C4-2B (cell line): Measurements from ENCODE around the gene RBFOX2.
"Not testable (repeated sequence)": the region's sequence is repeated elsewhere in the genome, so short reads cannot be mapped to it uniquely, and the experiment has no call there.

Experiments used
- H3K27ac ChIP-seq: fragments of 450-650 bp; 2 replicates; pipeline ENCODE4 v1.5.1; 2017
- ZFX ChIP-seq: fragments of 450-650 bp; IDR thresholded peaks from 2 replicates; pipeline ENCODE4 v1.6.1; 2017
- TF ChIP-seq, protein P1 (sequence below): fragments of 450-650 bp; conservative IDR thresholded peaks from 2 replicates; pipeline ENCODE4 v1.5.1; 2017; ENCODE audit warnings: mild to moderate bottlenecking

Gene RBFOX2

DNA sequence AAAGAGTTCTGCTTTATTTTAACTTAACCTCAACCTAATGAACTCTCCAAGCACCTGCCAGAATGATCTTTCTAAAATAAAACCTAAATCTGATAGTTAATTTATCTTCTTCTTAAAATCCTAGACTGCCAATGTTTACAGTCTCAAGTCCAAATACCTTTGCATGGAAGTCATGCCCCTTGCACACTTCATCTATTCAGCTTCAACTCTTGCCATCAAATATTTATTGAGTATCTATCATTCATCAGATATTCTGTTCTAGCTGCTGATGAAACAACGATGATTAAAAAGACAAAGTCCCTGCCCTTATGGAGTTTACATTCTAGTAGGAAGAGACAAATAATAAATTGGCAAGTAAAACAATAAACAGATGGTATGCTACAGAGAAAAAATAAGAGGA lies 209.2 kb downstream of the RBFOX2 start:
- no peak overlapping the region for H3K27ac ChIP-seq
- TF ChIP-seq, protein P1, sequence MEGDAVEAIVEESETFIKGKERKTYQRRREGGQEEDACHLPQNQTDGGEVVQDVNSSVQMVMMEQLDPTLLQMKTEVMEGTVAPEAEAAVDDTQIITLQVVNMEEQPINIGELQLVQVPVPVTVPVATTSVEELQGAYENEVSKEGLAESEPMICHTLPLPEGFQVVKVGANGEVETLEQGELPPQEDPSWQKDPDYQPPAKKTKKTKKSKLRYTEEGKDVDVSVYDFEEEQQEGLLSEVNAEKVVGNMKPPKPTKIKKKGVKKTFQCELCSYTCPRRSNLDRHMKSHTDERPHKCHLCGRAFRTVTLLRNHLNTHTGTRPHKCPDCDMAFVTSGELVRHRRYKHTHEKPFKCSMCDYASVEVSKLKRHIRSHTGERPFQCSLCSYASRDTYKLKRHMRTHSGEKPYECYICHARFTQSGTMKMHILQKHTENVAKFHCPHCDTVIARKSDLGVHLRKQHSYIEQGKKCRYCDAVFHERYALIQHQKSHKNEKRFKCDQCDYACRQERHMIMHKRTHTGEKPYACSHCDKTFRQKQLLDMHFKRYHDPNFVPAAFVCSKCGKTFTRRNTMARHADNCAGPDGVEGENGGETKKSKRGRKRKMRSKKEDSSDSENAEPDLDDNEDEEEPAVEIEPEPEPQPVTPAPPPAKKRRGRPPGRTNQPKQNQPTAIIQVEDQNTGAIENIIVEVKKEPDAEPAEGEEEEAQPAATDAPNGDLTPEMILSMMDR, result no peak
- no peak for TF ChIP-seq ZFX

DNA sequence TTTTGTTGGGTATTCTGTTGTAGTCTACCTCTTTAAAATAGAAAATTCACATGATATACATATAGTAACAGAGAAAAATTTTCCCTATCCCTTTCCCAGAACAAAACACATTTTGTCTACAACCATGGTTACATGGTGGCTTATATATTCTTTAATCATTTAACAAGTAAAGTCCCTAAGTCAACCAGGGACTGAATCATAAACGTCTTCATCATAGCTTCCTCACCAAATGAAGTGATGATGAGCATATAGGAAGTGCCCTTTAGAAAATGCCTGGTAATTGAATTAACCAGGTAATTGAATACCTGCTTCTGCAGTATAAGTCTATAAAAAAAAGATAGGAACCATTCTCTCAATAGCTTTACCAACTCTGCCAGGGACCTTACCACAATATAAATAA lies 209.7 kb downstream of the RBFOX2 start:
- H3K27ac ChIP-seq, result no peak overlapping the region
- TF ChIP-seq, protein P1, result no peak
- no peak for TF ChIP-seq ZFX

DNA sequence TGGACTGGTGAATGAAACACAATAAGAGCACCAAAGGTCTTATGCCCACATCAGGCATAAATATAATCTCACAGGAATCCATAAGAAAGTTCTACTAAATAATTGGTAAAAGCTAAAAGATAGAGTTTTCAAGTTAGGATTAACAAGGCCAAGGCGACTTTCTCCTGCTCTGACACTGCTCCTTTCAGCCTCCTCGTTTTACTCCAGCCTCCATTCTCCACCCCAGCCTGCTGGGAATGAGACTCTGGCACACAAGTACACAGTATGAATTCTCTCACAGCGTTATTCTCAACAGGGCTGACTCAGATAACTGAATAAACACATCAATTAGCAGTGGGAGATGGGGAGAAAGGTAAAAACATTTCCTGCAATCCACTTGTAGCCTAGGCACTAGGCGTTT lies 216.0 kb downstream of the RBFOX2 start:
- H3K27ac ChIP-seq, result no peak overlapping the region
- TF ChIP-seq ZFX, result no peak
- TF ChIP-seq, protein P1, result no peak

DNA sequence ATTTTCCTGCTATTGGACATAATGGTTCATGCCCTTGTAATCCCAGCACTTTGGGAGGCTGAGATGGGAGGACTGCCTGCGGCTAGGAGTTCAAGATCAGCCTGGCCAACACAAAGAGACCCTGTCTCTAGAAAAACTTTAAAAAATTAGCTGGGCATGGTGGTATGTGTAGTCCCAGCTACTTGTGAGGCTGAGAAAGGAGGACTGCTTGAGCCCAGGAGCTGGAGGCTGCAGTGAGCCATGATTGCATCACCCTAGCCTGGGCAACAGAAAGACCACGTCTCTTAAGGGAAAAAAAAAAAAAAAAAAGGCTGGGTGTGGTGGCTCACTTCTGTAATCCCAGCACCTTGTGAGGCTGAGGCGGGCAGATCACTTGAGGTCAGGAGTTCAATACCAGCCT lies 217.0 kb downstream of the RBFOX2 start:
- no peak for TF ChIP-seq ZFX
- TF ChIP-seq, protein P1, result no peak
- H3K27ac ChIP-seq, result no peak overlapping the region

DNA sequence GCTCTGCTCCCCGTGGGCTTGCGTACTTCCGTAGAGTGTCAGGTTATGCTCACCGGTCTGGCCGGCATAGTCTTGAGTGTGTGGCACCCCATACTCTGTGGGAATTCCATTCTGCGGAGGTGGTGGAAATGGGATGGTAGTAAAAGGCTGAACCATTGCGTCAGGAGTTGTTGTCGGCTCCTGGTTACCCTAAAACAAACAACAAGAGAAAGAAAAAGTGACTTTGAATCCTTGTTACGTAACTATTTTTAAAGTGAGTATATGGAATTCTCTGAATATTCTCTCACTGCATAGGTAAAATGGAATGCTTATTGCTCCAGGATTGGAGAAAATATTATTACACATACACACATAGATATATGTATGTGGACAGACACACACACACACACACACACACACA lies 218.8 kb downstream of the RBFOX2 start:
- TF ChIP-seq ZFX, result no peak
- TF ChIP-seq, protein P1, result no peak

DNA sequence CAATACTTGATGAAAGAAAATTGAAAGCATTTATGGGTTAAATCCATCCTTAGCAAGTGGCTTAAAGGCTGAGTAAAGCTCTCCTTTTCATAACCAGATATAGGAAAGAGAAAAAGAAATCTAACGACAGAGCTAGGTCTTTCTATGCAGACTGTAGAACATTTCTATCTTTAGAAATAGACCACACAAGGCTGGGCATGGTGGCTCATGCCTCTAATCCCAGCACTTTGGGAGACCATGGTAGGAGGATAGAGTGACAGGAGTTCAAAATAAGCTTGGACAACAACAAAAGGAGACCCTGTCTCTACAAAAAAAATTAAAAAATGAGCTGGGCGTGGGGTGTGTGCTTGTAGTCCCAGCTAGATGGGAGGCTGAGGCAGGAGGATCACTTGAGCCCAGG lies 220.2 kb downstream of the RBFOX2 start:
- TF ChIP-seq ZFX, result no peak
- TF ChIP-seq, protein P1, result no peak
- H3K27ac ChIP-seq, result no peak overlapping the region

More for the DNA sequence above, 218.8 kb downstream of the RBFOX2 start:
- no peak overlapping the region for H3K27ac ChIP-seq

DNA sequence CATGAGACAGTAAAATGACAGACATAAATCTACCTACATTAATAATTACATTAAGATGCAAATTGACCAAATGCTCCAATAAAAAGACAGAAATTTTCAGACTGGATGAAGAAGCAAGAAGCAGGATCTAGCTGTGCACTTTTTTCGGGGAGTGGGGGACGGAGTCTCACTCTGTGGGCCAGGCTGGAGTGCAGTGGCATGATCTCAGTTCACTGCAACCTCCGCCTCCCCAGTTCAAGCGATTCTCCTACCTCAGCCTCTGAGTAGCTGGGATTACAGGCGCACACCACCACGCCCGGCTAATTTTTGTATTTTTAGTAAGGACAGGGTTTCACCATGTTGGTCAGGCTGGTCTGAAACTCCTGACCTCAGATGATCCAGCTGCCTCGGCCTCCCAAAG lies 222.0 kb downstream of the RBFOX2 start:
- H3K27ac ChIP-seq, result not testable (repeated sequence)

DNA sequence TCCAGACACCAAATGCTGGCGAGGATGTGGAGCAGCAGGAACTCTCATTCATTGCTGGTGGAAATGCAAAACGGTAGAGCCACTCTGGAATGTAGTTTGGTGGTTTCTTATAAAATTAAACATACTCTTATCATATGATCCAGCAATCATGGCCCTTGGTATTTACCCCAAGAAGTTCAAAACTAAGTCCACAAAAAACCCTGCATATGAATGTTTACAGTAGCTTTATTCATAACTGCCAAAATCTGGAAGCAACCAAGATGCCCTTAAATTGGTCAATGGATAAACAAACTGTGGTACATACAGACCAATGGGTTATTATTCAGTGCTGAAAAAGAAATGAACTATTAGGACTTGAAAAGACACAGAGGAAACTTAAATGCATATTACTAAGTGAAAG lies 223.2 kb downstream of the RBFOX2 start:
- TF ChIP-seq, protein P1, result no peak
- no peak for TF ChIP-seq ZFX
- H3K27ac ChIP-seq, result no peak overlapping the region
